Esophagus muscularis mucosa (tissue), 4 donors: ENCODE measurements around the gene TALDO1. TPM values are rescaled to one million over a fixed set of nuclear protein-coding genes. Genes with fewer than 3 reads are reported as not detected.
A peak's percentile ranks its signal among the peaks of the same experiment; 100 is the strongest.

Experiments
- DNase-seq: peaks from one replicate; pipeline ENCODE4 v3.0.0-alpha.2; 2017; ENCODE audit errors: extremely low spot score
- H3K27ac ChIP-seq, 4 donors: fragments of 200-600 bp; sonication (generic); replicated peaks in 1 of 4; 1 replicate in 3 of 4; 2 replicates in 1 of 4; pipeline ENCODE4 v1.5.1; 2016 to 2019; ENCODE audit warnings: mild to moderate bottlenecking in 1 of 4
- H3K27me3 ChIP-seq, 4 donors: fragments of 200-600 bp; sonication (generic); one replicate each; pipeline versions ENCODE4 v1.5.1 to v1.6.0; 2016 to 2019
- H3K36me3 ChIP-seq, 4 donors: fragments of 200-600 bp; sonication (generic); one replicate each; pipeline ENCODE4 v1.5.1; 2016 to 2019
- H3K4me1 ChIP-seq, 4 donors: fragments of 200-600 bp; sonication (generic); one replicate each; pipeline ENCODE4 v1.5.1; 2016 to 2019
- H3K4me3 ChIP-seq, 4 donors: fragments of 200-600 bp; sonication (generic); 1 replicate in 2 of 4; 2 replicates in 2 of 4; pipeline ENCODE4 v1.5.1; 2016 to 2019; ENCODE audit warnings: mild to moderate bottlenecking in 4 of 4, moderate library complexity in 1 of 4
- H3K9me3 ChIP-seq, 4 donors: fragments of 200-600 bp; sonication (generic); 1 replicate in 3 of 4; 2 replicates in 1 of 4; pipeline ENCODE4 v1.5.1; 2016 to 2019
- CTCF ChIP-seq, 3 experiments: fragments of 200-600 bp in 2 of 3; fragments of 450-650 bp in 1 of 3; sonication (generic) in 2 of 3; IDR thresholded peaks; one replicate each; pipeline ENCODE4 v1.5.1; 2017 to 2019; ENCODE audit warnings: antibody characterized with exemption in 3 of 3, mild to moderate bottlenecking in 2 of 3, moderate library complexity in 1 of 3
- EP300 ChIP-seq: sonication (generic); formaldehyde crosslinking; IDR thresholded peaks from one replicate; pipeline ENCODE4 v1.6.1; 2017; ENCODE audit warnings: antibody characterized with exemption
- POLR2A ChIP-seq: fragments of 450-650 bp; IDR thresholded peaks from one replicate; pipeline ENCODE4 v1.6.1; 2017; ENCODE audit warnings: antibody characterized with exemption, moderate library complexity, mild to moderate bottlenecking, low read depth
- POLR2AphosphoS5 ChIP-seq, 2 donors: sonication (generic); formaldehyde crosslinking; IDR thresholded peaks; one replicate each; pipeline ENCODE4 v1.6.1; 2017; ENCODE audit warnings: antibody characterized with exemption in 2 of 2
- WGBS: methylation state at CpG from one replicate; pipeline ENCODE4 v1.1.5; 2018; 5-methylcytosine and 5-hydroxymethylcytosine counted together
- intact Hi-C: fragments of 100-400 bp; cut with DNase I; formaldehyde crosslinking; loops from one replicate; pipeline ENCODE4 v1.15.1; 2023
- total RNA-seq, 4 donors: library from RNA; depleted of rRNA; stranded (reverse); fragments of >200 nt; gene quantifications; one replicate each; pipeline versions ENCODE4 v1.1.0 to v1.2.1, GENCODE V29; 2016

The TALDO1 gene
- total RNA-seq, 4 donors from 2014 or later = 168 to 231 (median 186) TPM

DNA sequence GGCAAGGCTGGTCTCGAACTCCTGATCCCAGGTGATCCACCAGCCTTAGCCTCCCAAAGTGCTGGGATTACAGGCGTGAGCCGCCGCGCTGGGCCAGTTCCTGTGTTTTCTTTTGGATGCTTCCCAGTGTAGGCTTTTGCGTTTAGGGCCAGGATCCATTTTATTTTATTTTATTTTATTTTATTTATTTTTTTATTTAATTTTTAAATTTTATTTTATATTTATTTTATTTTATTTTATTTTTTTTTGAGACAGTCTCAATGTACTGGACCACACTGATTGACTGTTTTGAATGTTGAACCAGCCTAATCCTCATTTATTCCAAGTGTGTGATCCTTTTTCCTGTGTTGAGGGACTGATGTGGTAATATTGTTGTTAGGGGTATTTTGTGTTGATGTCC, 32.8 kb upstream of the TALDO1 start:
- no peak overlapping the region for H3K4me3 ChIP-seq
- DNase-seq = no peak
- WGBS = 97% methylated on average over 6 of the region's 6 CpGs
- no peaks in the 10 kb centered on the region for H3K36me3 ChIP-seq
- no peak for TF ChIP-seq POLR2A
- TF ChIP-seq EP300 = no peak
- TF ChIP-seq CTCF (IDR thresholded peaks at IDR 0.05) = no peak
- no peak for TF ChIP-seq POLR2AphosphoS5 (IDR thresholded peaks at IDR 0.05)
- no peak overlapping the region for H3K27ac ChIP-seq
- H3K9me3 ChIP-seq = peaks cover 0 to 4% (median 0%) of the 10 kb centered on the region in 4 donors
- peaks cover 0 to 32% (median 0%) of the 10 kb centered on the region in 4 donors for H3K27me3 ChIP-seq
- peaks cover 0 to 16% (median 11%) of the 10 kb centered on the region in 4 donors for H3K4me1 ChIP-seq
- intact Hi-C loops = no loop called here

DNA sequence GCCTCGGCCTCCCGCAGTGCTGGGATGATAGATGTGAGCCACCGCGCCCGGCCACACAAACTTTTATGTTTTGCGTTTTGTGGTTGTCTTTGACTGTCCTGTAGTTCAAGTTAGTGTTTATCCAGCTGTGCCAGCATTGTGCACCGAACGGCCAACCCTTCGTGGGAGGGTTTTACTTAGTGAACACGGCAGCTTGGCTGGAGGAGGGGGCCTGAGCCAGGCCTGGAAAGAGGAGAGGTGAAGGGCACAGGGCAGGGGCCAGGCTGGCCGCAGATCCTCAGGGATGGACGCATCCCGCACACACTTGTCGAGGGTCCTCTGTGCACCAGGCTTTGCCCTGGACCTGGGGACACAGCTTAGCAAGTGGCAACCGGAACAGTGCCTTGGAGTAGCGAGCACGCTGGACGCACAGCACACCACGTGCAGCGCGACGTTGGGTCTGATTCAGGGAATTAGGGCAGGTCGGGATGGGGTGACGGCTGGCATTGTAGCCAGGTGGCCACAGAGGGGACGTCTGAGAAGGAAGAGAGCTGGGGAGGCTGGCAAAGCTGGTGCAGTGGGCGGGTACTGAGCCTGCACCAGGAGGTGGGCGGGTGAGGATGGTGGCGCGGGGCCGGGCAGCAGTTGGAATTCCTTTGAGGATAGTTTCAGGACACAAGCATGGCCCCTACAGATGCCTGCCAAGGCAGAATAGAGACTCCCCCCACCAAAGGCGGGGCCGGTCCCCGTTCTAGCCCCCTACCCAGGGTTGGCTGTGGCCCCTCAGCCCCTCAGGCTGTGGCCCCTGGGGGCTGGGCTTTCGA, 27.8 kb upstream of the TALDO1 start:
- TF ChIP-seq POLR2AphosphoS5 (IDR thresholded peaks at IDR 0.05) (no peak), EP300 (no peak), CTCF (IDR thresholded peaks at IDR 0.05) (no peak), POLR2A (no peak)
- Histone ChIP-seq H3K4me3 (no peak overlapping the region), H3K36me3 (no peaks in the 10 kb centered on the region), H3K27ac (no peak overlapping the region), H3K4me1 (peaks cover 10 to 30% (median 25%) of the 10 kb centered on the region in 4 donors), H3K9me3 (peaks cover 0 to 4% (median 0%) of the 10 kb centered on the region in 4 donors), H3K27me3 (peaks cover 3 to 52% (median 28%) of the 10 kb centered on the region in 4 donors)
- 74% methylated on average over 32 of the region's 34 CpGs for WGBS
- DNase-seq = no peak
- intact Hi-C loops = no loop called here

- intact Hi-C loops = no loop called here
- DNase-seq = no peak
- H3K27ac ChIP-seq = no peak overlapping the region
- no peaks in the 10 kb centered on the region for H3K36me3 ChIP-seq
- H3K9me3 ChIP-seq = peaks cover 0 to 3% (median 0%) of the 10 kb centered on the region in 4 donors
- H3K4me3 ChIP-seq = peak overlapping the region in 3 of 4 donors; percentile 24 to 45 (median 33)
- TF ChIP-seq POLR2AphosphoS5 (IDR thresholded peaks at IDR 0.05) = no peak
- no peak for TF ChIP-seq EP300
- no peak for TF ChIP-seq POLR2A
- TF ChIP-seq CTCF (IDR thresholded peaks at IDR 0.05) = no peak
- peaks cover 3 to 59% (median 34%) of the 10 kb centered on the region in 4 donors for H3K27me3 ChIP-seq
- WGBS = 51% methylated on average over 14 of the region's 35 CpGs
- H3K4me1 ChIP-seq = peaks cover 10 to 30% (median 25%) of the 10 kb centered on the region in 4 donors
Observed at GRCh38 chr11:720017-720641, 27.1 kb upstream of the TALDO1 start.

DNA sequence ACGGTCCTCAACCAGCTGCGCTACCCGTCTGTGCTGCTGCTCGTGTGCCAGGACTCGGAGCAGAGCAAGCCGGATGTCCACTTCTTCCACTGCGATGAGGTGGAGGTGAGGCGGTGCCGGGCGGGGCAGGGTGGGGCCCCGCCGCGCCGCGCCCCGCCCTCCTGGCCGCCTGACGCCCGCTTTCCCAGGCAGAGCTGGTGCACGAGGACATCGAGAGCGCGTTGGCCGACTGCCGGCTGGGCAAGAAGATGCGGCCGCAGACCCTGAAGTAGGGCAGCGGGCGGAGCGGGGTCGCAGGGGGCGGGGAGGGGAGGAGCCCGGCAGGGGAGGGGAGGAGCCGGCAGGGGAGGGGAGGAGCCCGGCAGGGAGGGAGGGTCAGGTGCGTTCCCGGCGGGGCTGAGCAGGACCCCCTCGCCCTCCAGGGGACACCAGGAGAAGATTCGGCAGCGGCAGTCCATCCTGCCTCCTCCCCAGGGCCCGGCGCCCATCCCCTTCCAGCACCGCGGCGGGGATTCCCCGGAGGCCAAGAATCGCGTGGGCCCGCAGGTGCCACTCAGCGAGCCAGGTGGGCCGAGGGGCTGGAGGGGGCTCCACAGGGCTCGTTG, 26.5 kb upstream of the TALDO1 start:
- peaks cover 4 to 65% (median 41%) of the 10 kb centered on the region in 4 donors for H3K27me3 ChIP-seq
- DNase-seq = no peak
- H3K4me3 ChIP-seq = peak overlapping the region; percentile 24 to 45 (median 29)
- intact Hi-C loops = no loop called here
- H3K27ac ChIP-seq = no peak overlapping the region
- peaks cover 14 to 35% (median 29%) of the 10 kb centered on the region in 4 donors for H3K4me1 ChIP-seq
- no peaks in the 10 kb centered on the region for H3K36me3 ChIP-seq
- WGBS = 5% methylated on average over 8 of the region's 53 CpGs
- TF ChIP-seq POLR2AphosphoS5 (IDR thresholded peaks at IDR 0.05) (no peak), POLR2A (no peak), EP300 (no peak), CTCF (IDR thresholded peaks at IDR 0.05) (no peak)
- H3K9me3 ChIP-seq = no peaks in the 10 kb centered on the region
